ENCODE measurements around the gene SEMA5B.

DNA sequence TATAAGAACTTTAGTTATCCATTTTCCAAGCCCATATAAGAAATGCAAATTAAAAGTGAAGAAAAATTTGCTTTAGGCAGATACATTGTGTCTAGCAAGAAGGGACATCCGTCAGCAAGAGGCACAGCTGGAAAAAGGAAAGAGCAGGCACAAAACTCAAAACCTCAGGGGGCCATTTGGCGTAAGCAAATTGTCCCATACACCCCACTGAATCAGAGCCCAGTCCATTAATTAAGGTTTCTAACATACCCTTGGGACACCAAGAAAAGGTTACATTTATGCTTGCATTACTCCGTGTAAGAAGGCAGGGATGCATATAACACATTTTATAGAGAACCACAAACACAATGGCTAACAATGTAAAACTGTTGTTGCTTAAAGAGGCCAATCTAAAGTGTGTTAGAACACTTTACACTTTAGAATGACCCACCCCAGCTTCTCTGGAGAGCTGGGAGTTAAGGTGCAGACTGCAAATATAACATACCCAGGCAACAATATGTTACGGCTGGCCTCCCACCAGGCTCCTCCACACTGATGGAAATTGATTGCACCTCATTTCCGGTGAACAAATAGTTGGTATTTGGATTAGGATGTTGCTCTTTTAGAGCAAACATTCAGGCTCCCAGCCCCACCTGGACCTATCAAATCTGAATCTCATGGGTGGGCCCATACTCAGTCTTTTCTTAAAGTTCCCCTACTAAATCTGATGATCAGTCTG, 23.2 kb downstream of the SEMA5B start:
- TF ChIP-seq CTCF (conservative IDR thresholded peaks at IDR 0.05; ENCODE audit: low read length): no peak
- no peak for TF ChIP-seq EZH2phosphoT487 (IDR thresholded peaks at IDR 0.05; ENCODE audit: borderline replicate concordance, low read depth, low read length)
